ENCODE measurements around the gene TBC1D7. TPM values are rescaled to one million over a fixed set of nuclear protein-coding genes. Genes with fewer than 3 reads are reported as not detected.

Gene TBC1D7
- total RNA-seq, 1 experiment from 2014 or later = 44.9 TPM

DNA sequence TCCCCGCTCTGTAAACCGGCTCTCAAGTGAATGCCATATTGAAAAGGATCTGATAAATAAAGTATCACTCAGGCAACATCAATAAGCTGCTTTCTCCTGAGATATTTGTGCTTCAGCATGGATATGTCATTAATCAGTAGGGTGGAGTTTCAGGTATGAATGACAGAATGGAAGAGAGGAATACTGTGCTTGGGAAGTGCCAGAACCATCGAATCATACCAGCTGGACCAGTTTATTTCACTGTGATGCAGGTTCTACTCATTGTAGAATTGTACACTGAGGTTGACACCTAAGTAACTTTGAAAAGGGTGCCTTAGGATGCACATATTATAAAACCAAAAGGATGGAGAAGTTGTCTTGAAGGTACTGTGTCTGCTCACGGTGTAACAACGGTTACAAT, 17.9 kb upstream of the TBC1D7 start:
- no peak overlapping the region for H3K27ac Mint-ChIP-seq
- H3K9me3 Mint-ChIP-seq = peaks cover 9% of the 10 kb centered on the region; the same call in 1 of the 2 replicates
- H3K36me3 Mint-ChIP-seq = no peaks in the 10 kb centered on the region
- no peak for TF ChIP-seq GRHL2 (CRISPR knock-in tag; IDR thresholded peaks at IDR 0.05; ENCODE audit: insufficient replicate concordance, severe bottlenecking)
- TF ChIP-seq, protein P1, sequence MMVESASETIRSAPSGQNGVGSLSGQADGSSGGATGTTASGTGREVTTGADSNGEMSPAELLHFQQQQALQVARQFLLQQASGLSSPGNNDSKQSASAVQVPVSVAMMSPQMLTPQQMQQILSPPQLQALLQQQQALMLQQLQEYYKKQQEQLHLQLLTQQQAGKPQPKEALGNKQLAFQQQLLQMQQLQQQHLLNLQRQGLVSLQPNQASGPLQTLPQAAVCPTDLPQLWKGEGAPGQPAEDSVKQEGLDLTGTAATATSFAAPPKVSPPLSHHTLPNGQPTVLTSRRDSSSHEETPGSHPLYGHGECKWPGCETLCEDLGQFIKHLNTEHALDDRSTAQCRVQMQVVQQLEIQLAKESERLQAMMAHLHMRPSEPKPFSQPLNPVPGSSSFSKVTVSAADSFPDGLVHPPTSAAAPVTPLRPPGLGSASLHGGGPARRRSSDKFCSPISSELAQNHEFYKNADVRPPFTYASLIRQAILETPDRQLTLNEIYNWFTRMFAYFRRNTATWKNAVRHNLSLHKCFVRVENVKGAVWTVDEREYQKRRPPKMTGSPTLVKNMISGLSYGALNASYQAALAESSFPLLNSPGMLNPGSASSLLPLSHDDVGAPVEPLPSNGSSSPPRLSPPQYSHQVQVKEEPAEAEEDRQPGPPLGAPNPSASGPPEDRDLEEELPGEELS (CRISPR knock-in tag; IDR thresholded peaks at IDR 0.05) = no peak
- TF ChIP-seq ZNF671 (CRISPR knock-in tag; IDR thresholded peaks at IDR 0.05) = no peak
- TF ChIP-seq KAT7 (CRISPR knock-in tag; IDR thresholded peaks at IDR 0.05; ENCODE audit: borderline replicate concordance) = no peak
- TF ChIP-seq ZNF121 (CRISPR knock-in tag; IDR thresholded peaks at IDR 0.05) = no peak
- no peak for TF ChIP-seq IRF2 (CRISPR knock-in tag; IDR thresholded peaks at IDR 0.05; ENCODE audit: borderline replicate concordance, low read depth)
- TF ChIP-seq ZNF281 (CRISPR knock-in tag; IDR thresholded peaks at IDR 0.05) = no peak
- TF ChIP-seq SMAD4 (CRISPR knock-in tag; IDR thresholded peaks at IDR 0.05) = no peak
- no peak for TF ChIP-seq FOXJ3 (CRISPR knock-in tag; IDR thresholded peaks at IDR 0.05; ENCODE audit: borderline replicate concordance)
- TF ChIP-seq ATF2 (CRISPR knock-in tag; IDR thresholded peaks at IDR 0.05; ENCODE audit: borderline replicate concordance, low read depth) = no peak
- no peak overlapping the region for H3K4me3 Mint-ChIP-seq
- ATAC-seq (no peak), DNase-seq (ENCODE audit: low spot score) (no peak)
- POLR2A ChIA-PET = no interaction called here
- CTCF ChIA-PET = interaction anchor here (0.6 kb wide), 1 partner anchor 15 kb away, joined by 3 read pairs; no protein-coding TSS in a partner anchor
- H3K27me3 Mint-ChIP-seq (ENCODE audit: low read depth) = no peaks in the 10 kb centered on the region; the same call in 1 of the 2 replicates
- H3K4me1 Mint-ChIP-seq = peaks cover 7% of the 10 kb centered on the region

DNA sequence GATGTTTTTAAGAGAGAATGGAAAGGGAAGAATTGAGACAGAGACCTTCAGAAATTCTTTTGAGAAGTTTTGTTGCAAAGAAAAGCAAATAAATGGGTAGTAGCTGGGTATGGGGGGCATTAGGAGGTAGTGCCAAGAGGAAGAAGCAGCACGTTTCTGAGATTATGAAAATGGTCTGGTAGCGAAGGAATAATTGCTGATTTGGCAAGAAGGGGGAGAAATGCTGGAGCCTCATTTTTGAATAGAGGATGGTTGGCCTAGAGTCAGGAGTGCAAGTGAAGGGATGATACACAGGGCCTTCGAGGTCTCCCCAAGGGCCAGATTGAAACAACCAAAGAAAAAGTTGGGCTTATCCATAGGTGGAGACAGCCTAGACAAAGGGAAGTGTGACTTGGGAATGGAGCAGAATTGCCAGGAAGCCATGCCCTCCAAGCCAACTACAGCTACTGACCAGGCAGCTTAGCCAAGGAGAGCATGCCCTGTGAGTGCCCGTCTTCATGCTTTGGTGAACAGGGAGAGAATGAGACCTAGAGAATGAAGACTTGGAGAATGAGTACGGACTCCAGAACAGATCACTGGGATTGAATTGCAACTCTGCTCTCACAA, 14.2 kb upstream of the TBC1D7 start:
- peaks cover 9% of the 10 kb centered on the region; the same call in 1 of the 2 replicates for H3K9me3 Mint-ChIP-seq
- ATAC-seq = no peak
- TF ChIP-seq, protein P2, sequence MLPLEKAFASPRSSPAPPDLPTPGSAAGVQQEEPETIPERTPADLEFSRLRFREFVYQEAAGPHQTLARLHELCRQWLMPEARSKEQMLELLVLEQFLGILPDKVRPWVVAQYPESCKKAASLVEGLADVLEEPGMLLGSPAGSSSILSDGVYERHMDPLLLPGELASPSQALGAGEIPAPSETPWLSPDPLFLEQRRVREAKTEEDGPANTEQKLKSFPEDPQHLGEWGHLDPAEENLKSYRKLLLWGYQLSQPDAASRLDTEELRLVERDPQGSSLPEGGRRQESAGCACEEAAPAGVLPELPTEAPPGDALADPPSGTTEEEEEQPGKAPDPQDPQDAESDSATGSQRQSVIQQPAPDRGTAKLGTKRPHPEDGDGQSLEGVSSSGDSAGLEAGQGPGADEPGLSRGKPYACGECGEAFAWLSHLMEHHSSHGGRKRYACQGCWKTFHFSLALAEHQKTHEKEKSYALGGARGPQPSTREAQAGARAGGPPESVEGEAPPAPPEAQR (CRISPR knock-in tag; IDR thresholded peaks at IDR 0.05) = no peak
- TF ChIP-seq SOX15 (CRISPR knock-in tag; IDR thresholded peaks at IDR 0.05) (no peak), TEAD1 (CRISPR knock-in tag; IDR thresholded peaks at IDR 0.05) (no peak), SP1 (CRISPR knock-in tag; conservative IDR thresholded peaks at IDR 0.05) (no peak), HMGA2 (CRISPR knock-in tag; IDR thresholded peaks at IDR 0.05) (no peak)
- H3K4me1 Mint-ChIP-seq = peaks cover 9% of the 10 kb centered on the region
- ChIA-PET POLR2A (no interaction called here), CTCF (interaction anchor here (0.8 kb wide), 1 partner anchor 9 kb away, joined by 3 read pairs; no protein-coding TSS in a partner anchor)
- H3K27ac Mint-ChIP-seq = no peak overlapping the region
- H3K36me3 Mint-ChIP-seq = no peaks in the 10 kb centered on the region
- DNase-seq (ENCODE audit: low spot score) = no peak
- H3K27me3 Mint-ChIP-seq (ENCODE audit: low read depth) = no peaks in the 10 kb centered on the region; the same call in 1 of the 2 replicates
- H3K4me3 Mint-ChIP-seq = no peak overlapping the region

All from WTC11 (cell line).